Smooth muscle cell (in vitro differentiated cells): ENCODE results near the gene DOCK3. TPM values are rescaled to one million over a fixed set of nuclear protein-coding genes. Genes with fewer than 3 reads are reported as not detected.

ENCODE experiments used
- DNase-seq: peaks from one replicate; lab custom pipeline; 2025; ENCODE audit not compliant: unreplicated experiment; lab: John Stamatoyannopoulos, UW
- H2AFZ ChIP-seq: fragments of 200-600 bp; sonication (generic); 2 replicates; pipeline ENCODE4 v1.6.0; 2016; ENCODE audit warnings: antibody characterized with exemption, low read depth, mild to moderate bottlenecking
- H3F3A ChIP-seq: fragments of 200-600 bp; sonication (generic); 2 replicates; pipeline ENCODE4 v1.6.0; 2017; ENCODE audit warnings: antibody characterized with exemption, low read depth
- H3K27ac ChIP-seq: fragments of 200-600 bp; sonication (generic); 2 replicates; pipeline ENCODE4 v1.5.1; 2016; ENCODE audit warnings: low read depth, mild to moderate bottlenecking
- H3K27me3 ChIP-seq: fragments of 200-600 bp; sonication (generic); 2 replicates; pipeline ENCODE4 v1.6.1; 2016; ENCODE audit warnings: low read depth, mild to moderate bottlenecking
- H3K36me3 ChIP-seq: fragments of 200-600 bp; sonication (generic); 2 replicates; pipeline ENCODE4 v1.5.1; 2016; ENCODE audit warnings: low read depth
- H3K4me1 ChIP-seq: fragments of 200-600 bp; sonication (generic); 2 replicates; pipeline ENCODE4 v1.5.1; 2016; ENCODE audit warnings: low read depth
- H3K4me2 ChIP-seq: fragments of 200-600 bp; sonication (generic); 2 replicates; pipeline ENCODE4 v1.6.0; 2016; ENCODE audit warnings: mild to moderate bottlenecking
- H3K4me3 ChIP-seq: fragments of 200-600 bp; sonication (generic); 2 replicates; pipeline ENCODE4 v1.5.1; 2016; ENCODE audit warnings: mild to moderate bottlenecking
- H3K79me2 ChIP-seq: fragments of 200-600 bp; sonication (generic); 2 replicates; pipeline ENCODE4 v1.6.0; 2016; ENCODE audit warnings: low read depth, mild to moderate bottlenecking
- H3K9ac ChIP-seq: fragments of 200-600 bp; sonication (generic); 2 replicates; pipeline ENCODE4 v1.6.0; 2016; ENCODE audit warnings: low read depth
- H3K9me3 ChIP-seq: fragments of 200-600 bp; sonication (generic); replicated peaks from 2 replicates; pipeline ENCODE4 v1.5.1; 2016; ENCODE audit warnings: low read depth
- H4K20me1 ChIP-seq: fragments of 200-600 bp; sonication (generic); 2 replicates; pipeline ENCODE4 v1.6.0; 2016; ENCODE audit warnings: low read depth
- WGBS: methylation state at CpG from one replicate; pipeline ENCODE4 v1.1.7; 2016; ENCODE audit warnings: low lambda C conversion rate; 5-methylcytosine and 5-hydroxymethylcytosine counted together
- polyA plus RNA-seq: library from polyadenylated mRNA; unstranded; fragments of >200 nt; fragmentation: Nextera tagmentation; extraction: Ambion mirVana; gene quantifications from 2 replicates; pipeline ENCODE4 v1.2.1, GENCODE V29; 2016
- total RNA-seq: library from RNA; depleted of rRNA; stranded (reverse); fragments of >200 nt; gene quantifications from 2 replicates; pipeline ENCODE4 v1.2.3, GENCODE V29; 2014
- TF ChIP-seq, protein P1 (sequence below): fragments of 200-600 bp; sonication (generic); IDR thresholded peaks from 2 replicates; pipeline ENCODE4 v1.5.1; 2017; ENCODE audit warnings: borderline replicate concordance, mild to moderate bottlenecking, antibody characterized with exemption; ENCODE audit not compliant: insufficient read depth, poor library complexity, severe bottlenecking

Gene DOCK3
- total and polyA plus RNA-seq, 2 experiments from 2014 or later: 0.29 to 2.2 TPM

DNA sequence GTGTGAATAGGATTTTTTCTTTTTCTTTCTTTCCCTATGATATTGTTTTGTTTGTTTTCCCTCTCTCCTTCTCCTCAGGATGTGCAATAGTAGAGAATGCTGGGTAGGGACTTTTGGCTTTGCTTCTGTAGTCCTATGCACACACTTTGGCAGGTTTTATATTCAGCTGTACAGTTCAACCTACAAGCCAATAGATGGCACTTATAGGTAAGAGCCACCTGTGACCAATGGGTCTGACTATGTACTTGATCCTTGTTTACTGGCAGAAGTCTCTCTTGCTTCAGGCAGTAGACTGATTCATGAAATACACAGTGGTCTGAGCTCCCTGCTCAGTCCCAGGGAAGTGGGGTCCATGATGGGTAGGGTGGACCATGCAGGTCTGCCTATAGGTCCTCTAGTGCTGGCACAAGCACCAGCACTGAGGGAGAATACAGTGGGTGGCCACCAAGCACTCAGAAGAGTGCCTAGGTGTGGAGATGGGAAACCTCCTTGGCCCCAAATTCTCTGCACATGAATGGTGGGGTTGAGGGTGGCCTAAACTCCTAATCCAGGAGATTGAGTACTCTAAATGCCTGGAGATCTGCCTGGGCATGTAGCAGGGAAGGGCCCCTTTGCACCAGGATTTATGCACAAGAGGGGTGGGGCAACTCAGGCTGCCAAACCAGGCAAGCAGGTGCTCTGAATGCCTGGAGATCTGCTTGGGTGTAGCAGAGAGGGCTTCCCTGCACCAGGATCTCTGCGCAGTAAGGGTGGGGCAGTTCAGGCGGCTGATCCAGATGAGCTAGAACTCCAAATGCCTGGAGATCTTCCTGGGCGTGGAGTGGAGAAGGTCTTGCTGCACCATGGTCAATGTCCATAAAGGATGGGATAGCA, 176.1 kb downstream of the DOCK3 start:
- no peaks in the 10 kb centered on the region for H3K79me2 ChIP-seq
- WGBS: 85% methylated on average over 3 of the region's 3 CpGs
- no peaks in the 10 kb centered on the region for H3K36me3 ChIP-seq
- TF ChIP-seq, protein P1, sequence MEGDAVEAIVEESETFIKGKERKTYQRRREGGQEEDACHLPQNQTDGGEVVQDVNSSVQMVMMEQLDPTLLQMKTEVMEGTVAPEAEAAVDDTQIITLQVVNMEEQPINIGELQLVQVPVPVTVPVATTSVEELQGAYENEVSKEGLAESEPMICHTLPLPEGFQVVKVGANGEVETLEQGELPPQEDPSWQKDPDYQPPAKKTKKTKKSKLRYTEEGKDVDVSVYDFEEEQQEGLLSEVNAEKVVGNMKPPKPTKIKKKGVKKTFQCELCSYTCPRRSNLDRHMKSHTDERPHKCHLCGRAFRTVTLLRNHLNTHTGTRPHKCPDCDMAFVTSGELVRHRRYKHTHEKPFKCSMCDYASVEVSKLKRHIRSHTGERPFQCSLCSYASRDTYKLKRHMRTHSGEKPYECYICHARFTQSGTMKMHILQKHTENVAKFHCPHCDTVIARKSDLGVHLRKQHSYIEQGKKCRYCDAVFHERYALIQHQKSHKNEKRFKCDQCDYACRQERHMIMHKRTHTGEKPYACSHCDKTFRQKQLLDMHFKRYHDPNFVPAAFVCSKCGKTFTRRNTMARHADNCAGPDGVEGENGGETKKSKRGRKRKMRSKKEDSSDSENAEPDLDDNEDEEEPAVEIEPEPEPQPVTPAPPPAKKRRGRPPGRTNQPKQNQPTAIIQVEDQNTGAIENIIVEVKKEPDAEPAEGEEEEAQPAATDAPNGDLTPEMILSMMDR: no peak
- no peak for DNase-seq
- H3F3A ChIP-seq: no peaks in the 10 kb centered on the region
- no peak overlapping the region for H2AFZ ChIP-seq
- H3K4me3 ChIP-seq: no peak overlapping the region
- H3K27ac ChIP-seq: no peak overlapping the region
- H3K27me3 ChIP-seq: no peaks in the 10 kb centered on the region
- no peak overlapping the region for H3K9ac ChIP-seq
- H3K4me1 ChIP-seq: no peaks in the 10 kb centered on the region
- no peak overlapping the region for H3K4me2 ChIP-seq
- no peaks in the 10 kb centered on the region for H3K9me3 ChIP-seq
- H4K20me1 ChIP-seq: no peaks in the 10 kb centered on the region

DNA sequence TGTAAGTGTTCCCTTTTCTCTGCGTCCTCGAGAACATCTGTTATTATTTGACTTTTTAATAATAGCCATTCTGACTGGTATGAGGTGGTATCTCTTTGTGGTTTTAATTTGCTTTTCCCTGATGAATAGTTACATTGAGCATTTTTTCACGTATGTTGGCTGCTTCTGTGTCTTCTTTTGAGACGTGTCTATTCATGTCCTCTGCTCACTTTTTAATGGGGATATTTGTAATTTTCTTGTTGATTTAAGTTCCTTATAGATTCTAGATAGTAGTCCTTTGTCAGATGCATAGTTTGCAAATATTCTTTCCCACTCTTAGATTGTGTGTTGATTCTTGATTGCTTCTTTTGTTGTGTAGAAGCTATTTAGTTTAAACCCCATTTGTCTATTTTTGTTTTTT, 179.2 kb downstream of the DOCK3 start:
- no peak for DNase-seq
- Histone ChIP-seq H3K9ac (no peak overlapping the region), H3K36me3 (no peaks in the 10 kb centered on the region), H3K79me2 (no peaks in the 10 kb centered on the region), H3F3A (no peaks in the 10 kb centered on the region), H3K27me3 (no peaks in the 10 kb centered on the region), H2AFZ (no peak overlapping the region), H3K4me3 (no peak overlapping the region), H3K4me1 (no peaks in the 10 kb centered on the region), H3K4me2 (no peak overlapping the region), H3K27ac (peak overlapping the region; percentile 31), H4K20me1 (no peaks in the 10 kb centered on the region), H3K9me3 (no peaks in the 10 kb centered on the region)
- WGBS: 83% methylated on average over 4 of the region's 4 CpGs
- TF ChIP-seq, protein P1: no peak

- WGBS: 82% methylated on average over 3 of the region's 3 CpGs
- Histone ChIP-seq H3K9me3 (no peaks in the 10 kb centered on the region), H2AFZ (no peak overlapping the region), H3F3A (no peaks in the 10 kb centered on the region), H3K27ac (no peak overlapping the region), H3K4me1 (no peaks in the 10 kb centered on the region), H3K9ac (no peak overlapping the region), H3K4me2 (no peak overlapping the region), H3K27me3 (no peaks in the 10 kb centered on the region), H3K36me3 (no peaks in the 10 kb centered on the region), H3K4me3 (no peak overlapping the region), H4K20me1 (no peaks in the 10 kb centered on the region), H3K79me2 (no peaks in the 10 kb centered on the region)
- DNase-seq: no peak
- TF ChIP-seq, protein P1: no peak
These were observed 187.5 kb downstream of the DOCK3 start for GRCh38 chr3:50862221-50862620.
